Measurements from ENCODE around the gene ZNF619. TPM values are rescaled to one million over a fixed set of nuclear protein-coding genes. Genes with fewer than 3 reads are reported as not detected.

The ZNF619 gene
- total RNA-seq, 6 experiments from 2014 or later: 2.0 to 5.2 (median 4.5) TPM

GRCh38 chr3:40452562-40452875, 24.4 kb upstream of the ZNF619 start:
- no peaks in the 10 kb centered on the region for H3K36me3 ChIP-seq
- DNase-seq (no peak), ATAC-seq (peak in 1 of 4 donors; percentile 42)
- intact Hi-C loops (cut with DNase I): no loop called here
- H3K27ac ChIP-seq: peak overlapping the region; percentile 92 to 97 (median 96)
- TF ChIP-seq POLR2A (IDR thresholded peaks at IDR 0.05) (no peak), CTCF (IDR thresholded peaks at IDR 0.05) (no peak)
- WGBS (ENCODE audit: insufficient coverage, low coverage, low lambda C conversion rate, missing lambda C conversion rate): 0% methylated on average over 2 of the region's 7 CpGs
- H3K4me1 ChIP-seq: peaks cover 0 to 19% (median 6%) of the 10 kb centered on the region in 4 donors
- H3K9me3 ChIP-seq: no peaks in the 10 kb centered on the region
- H3K4me3 ChIP-seq: peak overlapping the region; percentile 64 to 73 (median 68)
- no peaks in the 10 kb centered on the region for H3K27me3 ChIP-seq

- peak; percentile 99 for DNase-seq
- TF ChIP-seq CTCF (IDR thresholded peaks at IDR 0.05) (no peak), POLR2A (IDR thresholded peaks at IDR 0.05) (peak; percentile 86)
- intact Hi-C loops (cut with DNase I): no loop called here
- under 1% methylated on average over 11 of the region's 41 CpGs for WGBS (ENCODE audit: insufficient coverage, low coverage, low lambda C conversion rate, missing lambda C conversion rate)
- no peaks in the 10 kb centered on the region for H3K9me3 ChIP-seq
- H3K4me1 ChIP-seq: peaks cover 0 to 21% (median 8%) of the 10 kb centered on the region in 4 donors
- ATAC-seq: peak; percentile 94 to 98 (median 95)
- peaks cover 0 to under 1% (median 0%) of the 10 kb centered on the region in 4 donors for H3K36me3 ChIP-seq
- H3K27me3 ChIP-seq: no peaks in the 10 kb centered on the region
- H3K27ac ChIP-seq: peak overlapping the region; percentile 92 to 97 (median 96)
- peak overlapping the region; percentile 64 to 73 (median 68) for H3K4me3 ChIP-seq
Measured at GRCh38 chr3:40452876-40453730, 23.8 kb upstream of the ZNF619 start.

GRCh38 chr3:40453933-40454332, 23.0 kb upstream of the ZNF619 start:
- TF ChIP-seq CTCF (IDR thresholded peaks at IDR 0.05) (no peak), POLR2A (IDR thresholded peaks at IDR 0.05) (no peak)
- peak overlapping the region; percentile 75 to 96 (median 80) for H3K27ac ChIP-seq
- ATAC-seq (no peak), DNase-seq (no peak)
- H3K36me3 ChIP-seq: peaks cover 0 to 9% (median 5%) of the 10 kb centered on the region in 4 donors
- intact Hi-C loops (cut with DNase I): no loop called here
- peak overlapping the region in 2 of 3 donors; percentile 68 to 73 for H3K4me3 ChIP-seq
- H3K4me1 ChIP-seq: peaks cover 0 to 30% (median 12%) of the 10 kb centered on the region in 4 donors
- H3K27me3 ChIP-seq: no peaks in the 10 kb centered on the region
- 35% methylated on average over 6 of the region's 6 CpGs for WGBS (ENCODE audit: insufficient coverage, low coverage, low lambda C conversion rate, missing lambda C conversion rate)
- H3K9me3 ChIP-seq: no peaks in the 10 kb centered on the region

GRCh38 chr3:40455328-40455727, 21.6 kb upstream of the ZNF619 start:
- TF ChIP-seq POLR2A (IDR thresholded peaks at IDR 0.05) (no peak), CTCF (IDR thresholded peaks at IDR 0.05) (no peak)
- no peak overlapping the region for H3K4me3 ChIP-seq
- 75% methylated on average over 2 of the region's 4 CpGs for WGBS (ENCODE audit: insufficient coverage, low coverage, low lambda C conversion rate, missing lambda C conversion rate)
- H3K27me3 ChIP-seq: no peaks in the 10 kb centered on the region
- DNase-seq (no peak), ATAC-seq (no peak)
- H3K9me3 ChIP-seq: no peaks in the 10 kb centered on the region
- no peak overlapping the region for H3K27ac ChIP-seq
- H3K4me1 ChIP-seq: peaks cover 0 to 30% (median 13%) of the 10 kb centered on the region in 4 donors
- peaks cover 0 to 20% (median 12%) of the 10 kb centered on the region in 4 donors for H3K36me3 ChIP-seq
- intact Hi-C loops (cut with DNase I): no loop called here
